ENCODE measurements around the gene AGRP. TPM values are rescaled to one million over a fixed set of nuclear protein-coding genes. Genes with fewer than 3 reads are reported as not detected.

The AGRP gene
- total and polyA plus RNA-seq, 2 experiments from 2014 or later, result not detected

DNA sequence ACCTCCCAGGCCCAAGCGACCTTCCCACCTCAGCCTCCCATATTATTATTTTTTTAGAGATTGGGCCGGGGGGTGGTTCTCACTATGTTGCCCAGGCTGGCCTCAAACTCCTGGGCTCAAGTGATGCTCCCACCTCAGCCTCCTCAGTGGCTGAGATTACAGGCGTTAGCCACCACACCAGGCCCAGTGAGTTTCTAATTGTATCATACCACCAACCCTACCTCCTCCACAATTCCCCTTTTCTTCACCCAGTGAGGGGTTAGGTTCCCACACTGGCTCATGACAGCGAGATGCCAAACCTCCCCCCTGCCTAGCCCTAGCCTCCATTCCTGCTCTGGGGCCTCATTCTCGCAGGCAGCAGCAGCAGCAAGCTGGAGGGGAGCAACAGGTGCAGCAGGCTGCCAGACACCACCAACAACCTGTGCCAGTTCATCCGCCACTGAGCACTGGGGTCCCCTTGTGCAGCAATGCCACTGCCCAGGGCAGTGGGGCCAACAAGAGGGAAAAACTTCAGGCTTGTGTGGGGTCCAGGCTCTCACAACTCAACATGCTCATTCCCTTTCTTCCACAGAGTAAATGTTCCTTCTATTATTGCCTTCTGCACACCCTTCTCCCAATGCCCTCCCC is 11.5 kb downstream of the AGRP start:
- DNase-seq (ENCODE audit: low read depth in 1 of 2, low spot score in 1 of 2), result no peak
- Histone ChIP-seq H3K4me1 (ENCODE audit: low read depth) (peaks cover 8% of the 10 kb centered on the region), H3K27ac (no peak overlapping the region), H3K4me3 (no peak overlapping the region), H3K36me3 (no peaks in the 10 kb centered on the region), H3K27me3 (no peaks in the 10 kb centered on the region), H3K9me3 (ENCODE audit: low read depth) (no peaks in the 10 kb centered on the region)
- TF ChIP-seq, protein P1, sequence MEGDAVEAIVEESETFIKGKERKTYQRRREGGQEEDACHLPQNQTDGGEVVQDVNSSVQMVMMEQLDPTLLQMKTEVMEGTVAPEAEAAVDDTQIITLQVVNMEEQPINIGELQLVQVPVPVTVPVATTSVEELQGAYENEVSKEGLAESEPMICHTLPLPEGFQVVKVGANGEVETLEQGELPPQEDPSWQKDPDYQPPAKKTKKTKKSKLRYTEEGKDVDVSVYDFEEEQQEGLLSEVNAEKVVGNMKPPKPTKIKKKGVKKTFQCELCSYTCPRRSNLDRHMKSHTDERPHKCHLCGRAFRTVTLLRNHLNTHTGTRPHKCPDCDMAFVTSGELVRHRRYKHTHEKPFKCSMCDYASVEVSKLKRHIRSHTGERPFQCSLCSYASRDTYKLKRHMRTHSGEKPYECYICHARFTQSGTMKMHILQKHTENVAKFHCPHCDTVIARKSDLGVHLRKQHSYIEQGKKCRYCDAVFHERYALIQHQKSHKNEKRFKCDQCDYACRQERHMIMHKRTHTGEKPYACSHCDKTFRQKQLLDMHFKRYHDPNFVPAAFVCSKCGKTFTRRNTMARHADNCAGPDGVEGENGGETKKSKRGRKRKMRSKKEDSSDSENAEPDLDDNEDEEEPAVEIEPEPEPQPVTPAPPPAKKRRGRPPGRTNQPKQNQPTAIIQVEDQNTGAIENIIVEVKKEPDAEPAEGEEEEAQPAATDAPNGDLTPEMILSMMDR (IDR thresholded peaks at IDR 0.05; ENCODE audit: low read depth, low read length), result no peak

DNA sequence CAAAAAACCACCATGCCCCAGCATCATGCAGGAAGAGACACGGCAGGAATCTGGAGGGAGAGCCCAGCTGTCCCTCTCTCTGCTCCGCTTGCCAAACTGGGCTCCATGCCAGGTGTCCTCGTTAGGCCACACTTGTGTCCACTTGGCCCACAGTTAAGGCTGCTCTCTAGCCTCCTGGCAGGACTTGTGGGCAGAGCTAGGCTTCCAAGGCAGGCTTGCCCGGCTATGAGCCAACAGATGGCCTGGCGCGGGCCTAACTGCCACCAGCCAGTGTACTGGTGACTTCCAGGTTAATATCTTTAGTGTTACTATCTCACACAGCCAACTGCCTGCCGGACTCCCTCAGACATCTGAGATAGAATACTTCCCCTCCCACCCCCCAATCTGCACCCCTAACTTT is 13.0 kb downstream of the AGRP start:
- H3K36me3 ChIP-seq, result no peaks in the 10 kb centered on the region
- peak in 1 of 2 donors; percentile 50 for DNase-seq (ENCODE audit: low read depth in 1 of 2, low spot score in 1 of 2)
- H3K4me3 ChIP-seq, result no peak overlapping the region
- no peaks in the 10 kb centered on the region for H3K9me3 ChIP-seq (ENCODE audit: low read depth)
- no peak overlapping the region for H3K27ac ChIP-seq
- peaks cover 7% of the 10 kb centered on the region for H3K4me1 ChIP-seq (ENCODE audit: low read depth)
- no peaks in the 10 kb centered on the region for H3K27me3 ChIP-seq
- TF ChIP-seq, protein P1 (IDR thresholded peaks at IDR 0.05; ENCODE audit: low read depth, low read length), result no peak

DNA sequence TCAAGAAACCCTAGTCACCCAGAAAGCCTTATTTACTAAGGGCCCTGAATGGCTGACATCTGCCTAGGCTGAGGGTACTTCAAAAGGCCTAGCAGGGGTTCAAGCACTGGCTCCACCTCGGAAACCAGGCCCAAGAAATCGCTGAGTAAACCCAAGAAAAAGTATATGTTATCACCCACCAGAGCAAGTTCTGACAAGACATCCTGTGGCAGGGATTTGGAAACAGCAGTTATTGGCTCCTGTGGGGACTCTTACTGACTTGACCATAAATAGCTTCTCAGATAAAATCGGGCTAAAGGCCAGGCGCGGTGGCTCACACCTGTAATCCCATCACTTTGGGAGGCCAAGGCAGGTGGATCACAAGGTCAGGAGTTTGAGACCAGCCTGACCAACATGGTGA is 14.6 kb downstream of the AGRP start:
- H3K27ac ChIP-seq, result no peak overlapping the region
- TF ChIP-seq, protein P1 (IDR thresholded peaks at IDR 0.05; ENCODE audit: low read depth, low read length), result no peak
- no peaks in the 10 kb centered on the region for H3K36me3 ChIP-seq
- H3K27me3 ChIP-seq, result no peaks in the 10 kb centered on the region
- no peak overlapping the region for H3K4me3 ChIP-seq
- peaks cover 3% of the 10 kb centered on the region for H3K4me1 ChIP-seq (ENCODE audit: low read depth)
- H3K9me3 ChIP-seq (ENCODE audit: low read depth), result no peaks in the 10 kb centered on the region
- DNase-seq (ENCODE audit: low read depth in 1 of 2, low spot score in 1 of 2), result no peak

DNA sequence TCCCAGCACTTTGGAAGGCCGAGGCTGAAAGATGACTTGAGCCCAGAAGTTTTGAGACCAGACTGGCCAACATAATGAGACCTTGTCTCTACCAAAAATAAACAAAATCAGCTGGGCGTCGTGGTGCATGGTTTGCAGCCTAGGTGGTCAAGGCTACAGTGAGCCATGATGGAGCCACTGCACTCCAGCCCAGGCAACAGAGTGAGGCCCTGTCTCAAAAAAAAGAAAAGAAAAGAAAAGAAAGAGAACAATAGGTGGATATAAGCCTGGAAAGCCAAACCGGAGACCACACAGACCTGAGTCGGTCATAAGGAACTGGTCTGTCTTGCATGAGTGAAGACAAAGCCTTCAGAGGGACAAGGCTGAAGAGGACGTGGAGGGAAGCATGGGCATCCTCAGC is 16.8 kb downstream of the AGRP start:
- no peak overlapping the region for H3K4me3 ChIP-seq
- no peak for DNase-seq (ENCODE audit: low read depth in 1 of 2, low spot score in 1 of 2)
- H3K4me1 ChIP-seq (ENCODE audit: low read depth), result peaks cover 3% of the 10 kb centered on the region
- TF ChIP-seq, protein P1 (IDR thresholded peaks at IDR 0.05; ENCODE audit: low read depth, low read length), result no peak
- no peaks in the 10 kb centered on the region for H3K36me3 ChIP-seq
- H3K27ac ChIP-seq, result no peak overlapping the region
- no peaks in the 10 kb centered on the region for H3K27me3 ChIP-seq
- H3K9me3 ChIP-seq (ENCODE audit: low read depth), result no peaks in the 10 kb centered on the region

- no peaks in the 10 kb centered on the region for H3K36me3 ChIP-seq
- TF ChIP-seq, protein P1 (IDR thresholded peaks at IDR 0.05; ENCODE audit: low read depth, low read length), result no peak
- no peak overlapping the region for H3K27ac ChIP-seq
- no peaks in the 10 kb centered on the region for H3K9me3 ChIP-seq (ENCODE audit: low read depth)
- H3K4me1 ChIP-seq (ENCODE audit: low read depth), result peaks cover 5% of the 10 kb centered on the region
- H3K4me3 ChIP-seq, result no peak overlapping the region
- DNase-seq (ENCODE audit: low read depth in 1 of 2, low spot score in 1 of 2), result no peak
- H3K27me3 ChIP-seq, result no peaks in the 10 kb centered on the region
Measured at GRCh38 chr16:67464565-67464964, 18.8 kb downstream of the AGRP start.
